ENCODE measurements around the gene NR4A1.

Gene NR4A1

GRCh38 chr12:52058631-52059361 is 7.6 kb downstream of the NR4A1 start:
- no peak for DNase-seq (ENCODE audit: low read depth)

GRCh38 chr12:52059582-52060497 is 8.6 kb downstream of the NR4A1 start:
- DNase-seq (ENCODE audit: low read depth), result no peak

GRCh38 chr12:52060498-52061177 is 9.4 kb downstream of the NR4A1 start:
- DNase-seq (ENCODE audit: low read depth), result no peak

GRCh38 chr12:52061470-52062166 is 10.4 kb downstream of the NR4A1 start:
- no peak for DNase-seq (ENCODE audit: low read depth)

- no peak for DNase-seq (ENCODE audit: low read depth)
Measured at GRCh38 chr12:52062167-52063081, 11.2 kb downstream of the NR4A1 start.

DNA sequence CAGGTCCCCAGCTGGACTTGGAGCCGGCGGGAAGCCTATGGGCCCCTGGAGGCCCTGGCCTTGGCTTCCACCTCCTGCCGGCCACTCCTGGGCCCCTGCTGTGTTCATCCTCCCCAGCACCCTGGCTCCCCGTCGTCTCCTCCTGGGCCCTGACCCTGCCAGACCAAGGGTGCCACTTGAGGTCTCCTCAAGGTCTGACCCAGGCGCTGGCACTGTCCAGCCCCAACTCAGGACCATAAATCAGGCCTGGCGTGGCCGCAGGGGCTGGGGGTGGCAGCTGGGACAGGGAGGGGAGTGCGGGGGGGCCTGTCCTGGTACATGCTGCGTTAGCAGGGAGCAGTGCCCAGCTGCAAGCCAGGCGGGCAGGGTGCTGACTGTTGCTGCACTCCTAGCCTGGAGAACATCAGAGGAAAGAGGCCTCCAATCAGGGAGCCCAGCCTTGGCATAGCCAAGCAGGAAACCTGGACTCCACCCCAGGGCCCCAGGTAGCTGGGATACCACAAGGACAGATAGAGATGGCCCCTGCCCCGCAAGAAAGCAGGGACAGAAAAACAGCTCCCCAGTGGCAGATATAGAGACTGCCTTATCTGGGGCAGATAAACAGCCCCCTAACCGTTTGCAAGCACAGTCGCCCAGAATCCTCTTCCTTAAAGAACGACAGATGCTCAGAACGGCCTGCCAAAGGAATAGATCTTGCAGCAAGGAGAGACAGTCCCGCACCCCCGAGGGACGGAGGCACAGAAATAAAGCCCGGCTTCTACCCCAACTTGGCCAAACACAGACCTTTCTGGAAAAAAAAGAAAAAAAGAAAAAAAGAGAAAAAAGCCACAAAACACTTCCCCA is 12.1 kb downstream of the NR4A1 start:
- DNase-seq (ENCODE audit: low read depth), result no peak

GRCh38 chr12:52063981-52064649 is 12.9 kb downstream of the NR4A1 start:
- DNase-seq (ENCODE audit: low read depth), result no peak

DNA sequence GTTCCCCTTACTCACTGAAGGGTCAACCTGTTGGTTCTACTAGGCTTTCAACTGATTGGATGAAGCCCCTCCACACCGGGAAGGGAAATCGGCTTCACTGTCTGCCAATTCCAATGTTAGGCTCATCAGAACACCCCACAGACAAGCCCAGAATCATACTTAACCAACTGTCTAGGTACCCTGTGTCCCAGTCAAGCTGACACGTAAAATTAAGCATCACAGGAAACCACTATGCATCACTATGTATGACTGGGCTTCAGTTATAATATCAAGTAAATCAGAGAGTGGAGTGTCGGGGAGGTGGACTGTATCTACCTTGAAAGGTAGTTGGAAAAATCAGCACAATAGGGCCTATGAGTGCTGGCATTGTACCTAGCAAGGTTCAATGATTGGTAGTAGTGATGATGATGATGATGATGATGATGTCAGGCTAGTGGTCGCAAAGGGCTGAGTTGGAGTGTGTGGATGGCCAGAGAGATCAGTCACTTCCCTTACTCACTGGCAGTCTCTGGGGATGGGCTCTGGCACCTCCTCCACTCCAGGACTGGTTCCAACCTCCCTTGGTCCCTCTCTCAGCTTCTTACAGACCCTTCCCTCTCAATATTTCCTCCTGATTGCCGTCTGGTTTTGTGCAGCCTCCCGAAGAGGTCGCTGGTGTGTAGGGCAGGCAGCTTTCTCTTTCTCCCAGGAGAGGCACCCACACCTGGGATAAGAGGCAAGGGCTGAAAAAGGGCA is 15.3 kb downstream of the NR4A1 start:
- no peak for DNase-seq (ENCODE audit: low read depth)

- no peak for DNase-seq (ENCODE audit: low read depth)
Measured at GRCh38 chr12:52067081-52067374, 15.8 kb downstream of the NR4A1 start.

DNA sequence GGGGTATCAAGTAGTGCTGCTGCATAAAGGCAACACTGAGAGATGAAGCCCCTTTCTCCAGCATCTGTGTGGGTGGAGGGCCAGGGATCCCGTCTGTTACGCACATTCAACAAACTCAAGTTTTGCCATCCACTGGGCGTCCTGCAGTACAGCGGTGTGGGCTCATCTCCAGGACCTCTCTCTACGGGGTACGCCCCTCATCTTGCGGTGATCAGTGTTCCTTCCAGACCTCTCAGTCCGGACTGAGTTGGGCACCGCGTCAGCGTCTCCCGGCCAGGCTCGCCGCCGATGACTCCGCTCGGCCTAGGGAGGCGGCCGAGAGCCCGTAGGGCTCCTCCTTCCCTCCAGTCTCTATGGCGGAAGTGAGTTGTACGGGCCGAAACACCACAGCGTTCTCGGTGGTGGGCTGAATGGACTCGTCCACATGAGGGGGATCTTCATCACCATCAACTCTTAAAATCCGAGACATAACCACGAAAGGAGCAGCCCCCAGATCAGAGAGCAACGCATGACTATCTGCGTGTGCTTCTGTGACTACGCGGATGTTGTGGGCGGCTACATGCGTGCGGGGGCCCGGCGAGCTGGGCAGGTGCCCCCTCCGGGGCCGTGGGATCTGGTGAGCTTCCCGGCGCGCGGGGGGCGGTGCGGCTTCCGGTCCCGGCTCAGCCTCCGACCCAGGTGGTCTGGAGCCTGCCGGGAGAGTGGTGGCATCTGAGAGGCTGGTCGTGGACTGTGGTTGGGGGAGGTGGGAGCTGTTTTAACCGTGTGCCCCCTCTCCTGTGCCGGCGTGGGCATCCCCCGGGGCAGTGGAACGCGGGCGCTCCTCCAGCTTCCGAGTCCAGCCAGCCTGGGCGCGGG is 18.3 kb downstream of the NR4A1 start, which contains the start of gene ATG101:
ATG101 (plus strand) TSS at position 652 of the 858 bp plus-strand sequence. CDS start 3,673 bp downstream, outside the sequence.
- DNase-seq (ENCODE audit: low read depth), result peak; percentile 83

GRCh38 chr12:52070185-52070925 is 19.1 kb downstream of the NR4A1 start:
- DNase-seq (ENCODE audit: low read depth), result no peak

DNA sequence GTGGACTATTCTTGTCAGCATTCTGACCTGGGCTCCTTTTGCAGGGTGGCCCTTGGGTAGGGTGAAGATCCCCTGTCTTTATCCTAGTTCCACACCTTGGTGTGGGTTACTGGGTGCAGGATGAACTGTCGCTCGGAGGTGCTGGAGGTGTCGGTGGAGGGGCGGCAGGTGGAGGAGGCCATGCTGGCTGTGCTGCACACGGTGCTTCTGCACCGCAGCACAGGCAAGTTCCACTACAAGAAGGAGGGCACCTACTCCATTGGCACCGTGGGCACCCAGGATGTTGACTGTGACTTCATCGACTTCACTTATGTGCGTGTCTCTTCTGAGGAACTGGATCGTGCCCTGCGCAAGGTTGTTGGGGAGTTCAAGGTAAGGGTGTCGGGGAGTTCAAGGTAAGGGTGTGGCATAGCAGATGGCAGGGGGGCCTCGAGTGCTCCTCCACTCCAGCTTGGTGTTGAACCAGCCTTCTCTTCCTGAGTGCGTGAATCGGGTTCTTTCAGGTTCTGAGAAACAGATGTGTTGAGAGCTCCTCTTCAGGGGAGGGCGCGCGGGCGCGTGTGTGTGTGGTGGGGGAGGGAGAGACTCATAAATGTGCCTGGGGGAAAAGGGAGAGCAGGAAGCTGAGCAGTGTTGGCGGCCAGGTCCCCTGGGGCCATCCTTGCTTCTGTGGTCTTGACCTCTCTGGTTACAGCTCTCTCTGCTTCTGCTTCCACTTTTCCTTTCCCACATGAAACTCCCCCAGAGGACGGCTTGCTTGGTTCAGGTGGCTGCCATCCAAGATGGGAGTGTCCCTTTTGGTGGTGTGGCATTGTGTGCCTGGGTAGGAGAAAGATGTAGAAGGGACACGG is 22.5 kb downstream of the NR4A1 start:
- DNase-seq (ENCODE audit: low read depth), result no peak

DNA sequence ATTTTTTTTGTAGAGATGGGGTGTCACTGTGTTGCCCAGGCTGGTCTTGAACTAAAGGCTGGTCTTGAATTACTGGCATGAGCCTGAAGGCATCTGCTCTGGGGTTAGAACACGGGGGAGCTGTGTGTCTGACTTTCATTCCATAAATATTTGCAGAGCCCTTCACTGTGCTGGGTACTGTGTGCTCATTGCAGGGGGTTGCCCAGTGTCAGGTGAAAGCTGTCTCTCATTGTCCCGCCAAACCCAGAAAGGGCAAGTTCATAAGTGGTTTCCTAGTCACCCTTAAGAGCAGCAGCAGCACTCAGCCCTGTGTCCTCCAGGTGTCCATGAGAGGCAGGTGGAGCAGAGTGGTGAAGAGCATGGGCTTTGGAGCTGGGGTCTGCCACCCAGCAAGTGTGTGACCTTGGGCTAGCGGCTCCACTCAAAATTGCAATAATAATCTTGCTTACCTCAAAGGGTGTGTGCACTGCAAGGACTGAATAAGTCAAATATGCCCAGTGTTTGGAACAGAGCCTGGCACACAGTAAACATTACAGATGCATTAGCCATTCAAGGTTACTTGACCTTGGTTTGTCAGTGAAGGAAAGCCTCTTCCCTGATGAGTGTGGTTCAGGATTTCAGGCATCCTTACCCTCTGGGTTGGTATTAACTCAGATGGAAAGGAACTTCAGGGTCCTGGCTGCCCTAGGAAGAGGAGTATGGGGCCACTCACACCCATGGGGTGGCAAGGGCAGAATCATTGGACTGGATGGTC is 23.9 kb downstream of the NR4A1 start:
- no peak for DNase-seq (ENCODE audit: low read depth)

DNA sequence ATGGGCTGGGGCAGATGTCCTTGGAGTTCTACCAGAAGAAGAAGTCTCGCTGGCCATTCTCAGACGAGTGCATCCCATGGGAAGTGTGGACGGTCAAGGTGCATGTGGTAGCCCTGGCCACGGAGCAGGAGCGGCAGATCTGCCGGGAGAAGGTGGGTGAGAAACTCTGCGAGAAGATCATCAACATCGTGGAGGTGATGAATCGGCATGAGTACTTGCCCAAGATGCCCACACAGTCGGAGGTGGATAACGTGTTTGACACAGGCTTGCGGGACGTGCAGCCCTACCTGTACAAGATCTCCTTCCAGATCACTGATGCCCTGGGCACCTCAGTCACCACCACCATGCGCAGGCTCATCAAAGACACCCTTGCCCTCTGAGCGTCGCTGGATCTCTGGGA is 25.6 kb downstream of the NR4A1 start:
- DNase-seq (ENCODE audit: low read depth), result no peak

DNA sequence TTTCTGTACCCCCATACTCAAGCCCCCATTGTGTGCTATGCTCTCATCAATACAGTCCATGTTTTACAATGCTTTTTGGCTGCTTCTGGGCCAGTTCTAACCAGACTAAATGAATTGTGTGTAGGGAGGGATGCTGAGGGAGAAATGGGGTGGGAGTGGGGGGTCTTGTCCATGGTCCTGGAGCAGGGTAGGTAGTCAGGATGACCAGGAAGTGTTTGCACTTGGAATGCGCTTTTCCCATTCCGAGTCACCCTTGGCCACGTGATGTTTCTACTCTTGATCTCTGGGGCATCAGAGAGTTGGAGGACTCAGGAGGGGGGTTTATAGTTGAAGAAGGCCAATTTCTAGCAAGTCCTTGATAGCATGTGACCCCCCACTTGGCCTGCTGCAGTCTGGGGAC is 27.0 kb downstream of the NR4A1 start:
- no peak for DNase-seq (ENCODE audit: low read depth)

Data from stimulated activated CD4-positive, alpha-beta T cell treated with anti-CD3 and anti-CD28 coated beads, Interleukin-2, amount 100 ng/mL, for 4 hours (primary cell).